IMR-90 (cell line): ENCODE measurements around the gene SPEG. TPM values are rescaled to one million over a fixed set of nuclear protein-coding genes. Genes with fewer than 3 reads are reported as not detected.

ENCODE experiments used
- BHLHE40 ChIP-seq: fragments of 150-350 bp; IDR thresholded peaks from 2 replicates; pipeline ENCODE4 v1.6.1; 2016; ENCODE audit warnings: mild to moderate bottlenecking, low read depth, low read length
- CHD1 ChIP-seq: IDR thresholded peaks from 2 replicates; pipeline ENCODE4 v1.6.1; 2012; ENCODE audit warnings: low read depth, low read length, improper control_type of control experiment
- SMC3 ChIP-seq: fragments of 150-350 bp; IDR thresholded peaks from 2 replicates; pipeline ENCODE4 v1.6.1; 2016; ENCODE audit warnings: low read depth, mild to moderate bottlenecking, antibody characterized with exemption, low read length, moderate library complexity
- polyA plus RNA-seq, 3 experiments: library from polyadenylated mRNA; depleted of rRNA; stranded (reverse); fragments of >200 nt; gene quantifications; 2 replicates each; pipeline ENCODE4 v1.2.3, GENCODE V29; 2012; ENCODE audit warnings: low replicate concordance in 1 of 3
- total RNA-seq: library from RNA; depleted of rRNA; stranded (reverse); fragments of >200 nt; gene quantifications from 2 replicates; pipeline ENCODE4 v1.2.3, GENCODE V29; 2012

The SPEG gene
- total and polyA plus RNA-seq, 2 of the 4 experiments (the other 2 are of a cell fraction): 6.8 to 81.6 TPM

GRCh38 chr2:219387306-219388120 lies 47.1 kb upstream of the SPEG start, which contains the start of gene DNPEP (continued):
- no peak for TF ChIP-seq SMC3
- peak; percentile 57 for TF ChIP-seq BHLHE40
- no peak for TF ChIP-seq CHD1
